ENCODE data around the gene CCDC89. TPM values are rescaled to one million over a fixed set of nuclear protein-coding genes. Genes with fewer than 3 reads are reported as not detected.
"Not testable (repeated sequence)": the region's sequence is repeated elsewhere in the genome, so short reads cannot be mapped to it uniquely, and the experiment has no call there.

The CCDC89 gene
- total and polyA plus RNA-seq, 2 donors (not counting 1 experiment from before 2014, with no cell fraction given): not detected

GRCh38 chr11:85672105-85672902 lies 13.7 kb downstream of the CCDC89 start:
- no peak overlapping the region for H3K4me3 Mint-ChIP-seq
- H3K27ac ChIP-seq (ENCODE audit: low read length in 2 of 2): no peak overlapping the region
- TF ChIP-seq EZH2 (IDR thresholded peaks at IDR 0.05; ENCODE audit: borderline replicate concordance, insufficient read depth, low read depth, low read length, poor library complexity, severe bottlenecking): no peak
- no peak for TF ChIP-seq CTCF (IDR thresholded peaks at IDR 0.05)
- ATAC-seq (ENCODE audit: low read depth) (no peak), DNase-seq (no peak)
- H3K4me3 ChIP-seq (ENCODE audit: control extremely low read depth in 1 of 5, extremely low read depth in 1 of 5, insufficient read depth in 1 of 5, low read depth in 2 of 5, low read length in 4 of 5): no peak overlapping the region
- H3K79me2 ChIP-seq (ENCODE audit: control insufficient read depth, insufficient read depth, low read length): no peaks in the 10 kb centered on the region
- H3K9me3 Mint-ChIP-seq (ENCODE audit: insufficient read depth): no peaks in the 10 kb centered on the region
- ChIA-PET POLR2A (no interaction called here), CTCF (no interaction called here)
- no peaks in the 10 kb centered on the region for H3K36me3 ChIP-seq (replicated peaks in 1 of 2; ENCODE audit: control extremely low read depth in 1 of 2, control insufficient read depth in 1 of 2, extremely low read depth in 1 of 2, insufficient read depth in 2 of 2, low read length in 1 of 2)
- no peaks in the 10 kb centered on the region for H3K27me3 ChIP-seq (replicated peaks in 1 of 4; ENCODE audit: control extremely low read depth in 1 of 4, control insufficient read depth in 3 of 4, insufficient read depth in 4 of 4, low read length in 3 of 4)
- 89% methylated on average over 7 of the region's 8 CpGs for WGBS (ENCODE audit: insufficient coverage)
- no peak overlapping the region for H3K4me2 ChIP-seq (replicated peaks; ENCODE audit: low read depth, low read length, poor library complexity, severe bottlenecking)
- no peaks in the 10 kb centered on the region for H3K4me1 Mint-ChIP-seq
- H3K27ac Mint-ChIP-seq: no peak overlapping the region
- no peaks in the 10 kb centered on the region for H3K27me3 Mint-ChIP-seq
- intact Hi-C loops (cut with micrococcal nuclease): no loop called here
- H2AFZ ChIP-seq (ENCODE audit: insufficient read depth, low read depth, low read length, poor library complexity, severe bottlenecking): no peak overlapping the region
- peaks cover 0 to 3% (median 0%) of the 10 kb centered on the region in 3 donors for H3K9me3 ChIP-seq (ENCODE audit: control extremely low read depth in 1 of 3, control insufficient read depth in 2 of 3, insufficient read depth in 1 of 3, low read length in 2 of 3)
- no peak overlapping the region for H3K9ac ChIP-seq (ENCODE audit: low read length)
- no peaks in the 10 kb centered on the region for H3K4me1 ChIP-seq (ENCODE audit: control insufficient read depth in 2 of 2, insufficient read depth in 2 of 2, low read length in 2 of 2)
- H4K20me1 ChIP-seq (ENCODE audit: control insufficient read depth, insufficient read depth, low read length, poor library complexity, severe bottlenecking): no peaks in the 10 kb centered on the region

- DNase-seq; CTCF ChIA-PET; ATAC-seq (ENCODE audit: low read depth); H3K4me2 ChIP-seq (replicated peaks; ENCODE audit: low read depth, low read length, poor library complexity, severe bottlenecking); H3K4me3 Mint-ChIP-seq; H3K4me3 ChIP-seq (ENCODE audit: control extremely low read depth in 1 of 5, extremely low read depth in 1 of 5, insufficient read depth in 1 of 5, low read depth in 2 of 5, low read length in 4 of 5); H3K27me3 ChIP-seq (replicated peaks in 1 of 4; ENCODE audit: control extremely low read depth in 1 of 4, control insufficient read depth in 3 of 4, insufficient read depth in 4 of 4, low read length in 3 of 4); H3K27ac ChIP-seq (ENCODE audit: low read length in 2 of 2); intact Hi-C loops (cut with micrococcal nuclease); H3K27ac Mint-ChIP-seq; H3K36me3 ChIP-seq (replicated peaks in 1 of 2; ENCODE audit: control extremely low read depth in 1 of 2, control insufficient read depth in 1 of 2, extremely low read depth in 1 of 2, insufficient read depth in 2 of 2, low read length in 1 of 2); H4K20me1 ChIP-seq (ENCODE audit: control insufficient read depth, insufficient read depth, low read length, poor library complexity, severe bottlenecking); H3K9me3 Mint-ChIP-seq (ENCODE audit: insufficient read depth); H3K9ac ChIP-seq (ENCODE audit: low read length); H3K27me3 Mint-ChIP-seq; H2AFZ ChIP-seq (ENCODE audit: insufficient read depth, low read depth, low read length, poor library complexity, severe bottlenecking); H3K4me1 ChIP-seq (ENCODE audit: control insufficient read depth in 2 of 2, insufficient read depth in 2 of 2, low read length in 2 of 2); H3K4me1 Mint-ChIP-seq; H3K79me2 ChIP-seq (ENCODE audit: control insufficient read depth, insufficient read depth, low read length); H3K9me3 ChIP-seq (ENCODE audit: control extremely low read depth in 1 of 3, control insufficient read depth in 2 of 3, insufficient read depth in 1 of 3, low read length in 2 of 3); POLR2A ChIA-PET: not testable (repeated sequence)
These were observed 14.9 kb downstream of the CCDC89 start for GRCh38 chr11:85670949-85671663.
